H1 (cell line): ENCODE results near the gene RRAS2. TPM values are rescaled to one million over a fixed set of nuclear protein-coding genes. Genes with fewer than 3 reads are reported as not detected.

Experiments used
- BCL11A ChIP-seq, 2 experiments: IDR thresholded peaks; one replicate each; pipeline ENCODE4 v1.6.1; 2011; ENCODE audit warnings: low read depth in 2 of 2, low read length in 2 of 2, mild to moderate bottlenecking in 2 of 2
- CBX8 ChIP-seq: fragments of 300-800, 300-1000 bp; sonication (generic); IDR thresholded peaks from 2 replicates; pipeline ENCODE4 v1.7.1; 2016; ENCODE audit warnings: low read depth, low read length, borderline replicate concordance
- EP300 ChIP-seq, 2 experiments: IDR thresholded peaks; 1 replicate in 1 of 2; 2 replicates in 1 of 2; pipeline ENCODE4 v1.6.1; 2011 to 2012; ENCODE audit warnings: low read depth in 2 of 2, low read length in 2 of 2, mild to moderate bottlenecking in 2 of 2, borderline replicate concordance in 1 of 2, inconsistent platforms in 1 of 2, moderate library complexity in 1 of 2
- HDAC6 ChIP-seq: IDR thresholded peaks from one replicate; pipeline ENCODE4 v1.7.1; 2012; ENCODE audit warnings: low read depth, mild to moderate bottlenecking, inconsistent platforms, low read length, moderate library complexity
- KDM4A ChIP-seq: IDR thresholded peaks from one replicate; pipeline ENCODE4 v1.7.1; 2012; ENCODE audit warnings: low read depth, mild to moderate bottlenecking, moderate library complexity, low read length, inconsistent platforms; ENCODE audit not compliant: severe bottlenecking
- NANOG ChIP-seq: IDR thresholded peaks from 2 replicates; pipeline ENCODE4 v1.6.1; 2011; ENCODE audit warnings: low read length, low read depth, mild to moderate bottlenecking, inconsistent platforms; ENCODE audit not compliant: insufficient read depth, poor library complexity, severe bottlenecking
- POLR2A ChIP-seq, 2 experiments: IDR thresholded peaks; 1 replicate in 1 of 2; 2 replicates in 1 of 2; pipeline ENCODE4 v1.6.1; 2011; ENCODE audit warnings: low read depth in 2 of 2, low read length in 2 of 2, mild to moderate bottlenecking in 2 of 2; ENCODE audit errors: control extremely low read depth in 1 of 2
- POLR2AphosphoS5 ChIP-seq: IDR thresholded peaks from 2 replicates; pipeline ENCODE4 v1.6.1; 2011; ENCODE audit warnings: low read depth, low read length
- RNF2 ChIP-seq: fragments of 200-900, 300-1000 bp; sonication (generic); IDR thresholded peaks from 2 replicates; pipeline ENCODE4 v1.7.1; 2016; ENCODE audit warnings: borderline replicate concordance, low read depth, mild to moderate bottlenecking, antibody characterized with exemption, low read length; ENCODE audit not compliant: poor library complexity, severe bottlenecking; ENCODE audit errors: missing control alignments
- polyA plus RNA-seq, 7 experiments: library from polyadenylated mRNA; depleted of rRNA in 3 of 7; stranded (reverse) in 5 of 7; unstranded in 2 of 7; fragments of >200 nt in 5 of 7; fragments of 200-250 nt in 2 of 7; gene quantifications; 1 replicate in 5 of 7; 2 replicates in 1 of 7; 4 replicates in 1 of 7; pipeline versions ENCODE4 v1.2.1 to v1.2.3, GENCODE V29; 2011 to 2013; ENCODE audit warnings: missing spikeins in 2 of 7, mixed read lengths in 2 of 7
- total RNA-seq: library from RNA; stranded (reverse); fragmentation: NEBNext Ultra II Directional; extraction: Animal tissue kit (Norgen Biotek cat#: 25700); gene quantifications from 2 replicates; pipeline ENCODE4 v1.2.1, GENCODE V29; 2021
- TF ChIP-seq, protein P1 (sequence below): fragments of 300-600 bp; sonication (generic); IDR thresholded peaks from 2 replicates; pipeline ENCODE4 v1.7.1; 2012; ENCODE audit warnings: low read length, moderate library complexity, mild to moderate bottlenecking, inconsistent platforms; ENCODE audit not compliant: insufficient replicate concordance
- TF ChIP-seq, protein P2 (sequence below): IDR thresholded peaks from 2 replicates; pipeline ENCODE4 v1.6.1; 2012; ENCODE audit warnings: inconsistent platforms

RRAS2 gene
- total and polyA plus RNA-seq, 2 of the 8 experiments (the other 6 are each of a cell fraction or from before 2014, with no cell fraction given), result 72.3 to 234 TPM

DNA sequence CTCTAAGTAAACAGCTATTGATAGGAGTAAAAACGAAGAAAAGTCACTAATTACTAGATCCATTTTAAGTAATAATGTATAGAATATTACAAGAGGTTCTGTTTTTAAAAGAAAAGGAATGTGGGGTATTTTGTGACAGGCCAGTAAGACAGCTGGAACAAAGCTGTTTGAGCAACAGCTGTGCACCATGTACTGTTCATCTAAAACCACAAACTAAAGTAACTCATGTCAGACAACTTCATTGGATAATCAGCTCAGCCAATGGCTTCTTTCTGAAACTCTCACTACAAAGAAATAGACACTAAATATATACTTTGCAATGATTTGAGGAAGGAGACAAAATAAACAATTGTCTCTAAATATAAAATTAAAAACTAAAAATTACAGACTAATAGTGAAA lies 16.1 kb downstream of the RRAS2 start (continued):
- TF ChIP-seq, protein P1, sequence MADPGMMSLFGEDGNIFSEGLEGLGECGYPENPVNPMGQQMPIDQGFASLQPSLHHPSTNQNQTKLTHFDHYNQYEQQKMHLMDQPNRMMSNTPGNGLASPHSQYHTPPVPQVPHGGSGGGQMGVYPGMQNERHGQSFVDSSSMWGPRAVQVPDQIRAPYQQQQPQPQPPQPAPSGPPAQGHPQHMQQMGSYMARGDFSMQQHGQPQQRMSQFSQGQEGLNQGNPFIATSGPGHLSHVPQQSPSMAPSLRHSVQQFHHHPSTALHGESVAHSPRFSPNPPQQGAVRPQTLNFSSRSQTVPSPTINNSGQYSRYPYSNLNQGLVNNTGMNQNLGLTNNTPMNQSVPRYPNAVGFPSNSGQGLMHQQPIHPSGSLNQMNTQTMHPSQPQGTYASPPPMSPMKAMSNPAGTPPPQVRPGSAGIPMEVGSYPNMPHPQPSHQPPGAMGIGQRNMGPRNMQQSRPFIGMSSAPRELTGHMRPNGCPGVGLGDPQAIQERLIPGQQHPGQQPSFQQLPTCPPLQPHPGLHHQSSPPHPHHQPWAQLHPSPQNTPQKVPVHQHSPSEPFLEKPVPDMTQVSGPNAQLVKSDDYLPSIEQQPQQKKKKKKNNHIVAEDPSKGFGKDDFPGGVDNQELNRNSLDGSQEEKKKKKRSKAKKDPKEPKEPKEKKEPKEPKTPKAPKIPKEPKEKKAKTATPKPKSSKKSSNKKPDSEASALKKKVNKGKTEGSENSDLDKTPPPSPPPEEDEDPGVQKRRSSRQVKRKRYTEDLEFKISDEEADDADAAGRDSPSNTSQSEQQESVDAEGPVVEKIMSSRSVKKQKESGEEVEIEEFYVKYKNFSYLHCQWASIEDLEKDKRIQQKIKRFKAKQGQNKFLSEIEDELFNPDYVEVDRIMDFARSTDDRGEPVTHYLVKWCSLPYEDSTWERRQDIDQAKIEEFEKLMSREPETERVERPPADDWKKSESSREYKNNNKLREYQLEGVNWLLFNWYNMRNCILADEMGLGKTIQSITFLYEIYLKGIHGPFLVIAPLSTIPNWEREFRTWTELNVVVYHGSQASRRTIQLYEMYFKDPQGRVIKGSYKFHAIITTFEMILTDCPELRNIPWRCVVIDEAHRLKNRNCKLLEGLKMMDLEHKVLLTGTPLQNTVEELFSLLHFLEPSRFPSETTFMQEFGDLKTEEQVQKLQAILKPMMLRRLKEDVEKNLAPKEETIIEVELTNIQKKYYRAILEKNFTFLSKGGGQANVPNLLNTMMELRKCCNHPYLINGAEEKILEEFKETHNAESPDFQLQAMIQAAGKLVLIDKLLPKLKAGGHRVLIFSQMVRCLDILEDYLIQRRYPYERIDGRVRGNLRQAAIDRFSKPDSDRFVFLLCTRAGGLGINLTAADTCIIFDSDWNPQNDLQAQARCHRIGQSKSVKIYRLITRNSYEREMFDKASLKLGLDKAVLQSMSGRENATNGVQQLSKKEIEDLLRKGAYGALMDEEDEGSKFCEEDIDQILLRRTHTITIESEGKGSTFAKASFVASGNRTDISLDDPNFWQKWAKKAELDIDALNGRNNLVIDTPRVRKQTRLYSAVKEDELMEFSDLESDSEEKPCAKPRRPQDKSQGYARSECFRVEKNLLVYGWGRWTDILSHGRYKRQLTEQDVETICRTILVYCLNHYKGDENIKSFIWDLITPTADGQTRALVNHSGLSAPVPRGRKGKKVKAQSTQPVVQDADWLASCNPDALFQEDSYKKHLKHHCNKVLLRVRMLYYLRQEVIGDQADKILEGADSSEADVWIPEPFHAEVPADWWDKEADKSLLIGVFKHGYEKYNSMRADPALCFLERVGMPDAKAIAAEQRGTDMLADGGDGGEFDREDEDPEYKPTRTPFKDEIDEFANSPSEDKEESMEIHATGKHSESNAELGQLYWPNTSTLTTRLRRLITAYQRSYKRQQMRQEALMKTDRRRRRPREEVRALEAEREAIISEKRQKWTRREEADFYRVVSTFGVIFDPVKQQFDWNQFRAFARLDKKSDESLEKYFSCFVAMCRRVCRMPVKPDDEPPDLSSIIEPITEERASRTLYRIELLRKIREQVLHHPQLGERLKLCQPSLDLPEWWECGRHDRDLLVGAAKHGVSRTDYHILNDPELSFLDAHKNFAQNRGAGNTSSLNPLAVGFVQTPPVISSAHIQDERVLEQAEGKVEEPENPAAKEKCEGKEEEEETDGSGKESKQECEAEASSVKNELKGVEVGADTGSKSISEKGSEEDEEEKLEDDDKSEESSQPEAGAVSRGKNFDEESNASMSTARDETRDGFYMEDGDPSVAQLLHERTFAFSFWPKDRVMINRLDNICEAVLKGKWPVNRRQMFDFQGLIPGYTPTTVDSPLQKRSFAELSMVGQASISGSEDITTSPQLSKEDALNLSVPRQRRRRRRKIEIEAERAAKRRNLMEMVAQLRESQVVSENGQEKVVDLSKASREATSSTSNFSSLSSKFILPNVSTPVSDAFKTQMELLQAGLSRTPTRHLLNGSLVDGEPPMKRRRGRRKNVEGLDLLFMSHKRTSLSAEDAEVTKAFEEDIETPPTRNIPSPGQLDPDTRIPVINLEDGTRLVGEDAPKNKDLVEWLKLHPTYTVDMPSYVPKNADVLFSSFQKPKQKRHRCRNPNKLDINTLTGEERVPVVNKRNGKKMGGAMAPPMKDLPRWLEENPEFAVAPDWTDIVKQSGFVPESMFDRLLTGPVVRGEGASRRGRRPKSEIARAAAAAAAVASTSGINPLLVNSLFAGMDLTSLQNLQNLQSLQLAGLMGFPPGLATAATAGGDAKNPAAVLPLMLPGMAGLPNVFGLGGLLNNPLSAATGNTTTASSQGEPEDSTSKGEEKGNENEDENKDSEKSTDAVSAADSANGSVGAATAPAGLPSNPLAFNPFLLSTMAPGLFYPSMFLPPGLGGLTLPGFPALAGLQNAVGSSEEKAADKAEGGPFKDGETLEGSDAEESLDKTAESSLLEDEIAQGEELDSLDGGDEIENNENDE, result no peak
- TF ChIP-seq NANOG (no peak), POLR2A (IDR thresholded peaks at IDR 0.05; ENCODE audit: control extremely low read depth in 1 of 2, low read depth in 2 of 2, low read length in 2 of 2) (no peak), KDM4A (no peak), RNF2 (no peak), EP300 (IDR thresholded peaks at IDR 0.05; ENCODE audit: borderline replicate concordance in 1 of 2, low read depth in 2 of 2, low read length in 2 of 2) (no peak), HDAC6 (no peak), BCL11A (IDR thresholded peaks at IDR 0.05; ENCODE audit: low read depth in 2 of 2, low read length in 2 of 2) (no peak), POLR2AphosphoS5 (no peak), CBX8 (no peak)
- TF ChIP-seq, protein P2, sequence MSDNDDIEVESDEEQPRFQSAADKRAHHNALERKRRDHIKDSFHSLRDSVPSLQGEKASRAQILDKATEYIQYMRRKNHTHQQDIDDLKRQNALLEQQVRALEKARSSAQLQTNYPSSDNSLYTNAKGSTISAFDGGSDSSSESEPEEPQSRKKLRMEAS, result no peak
